ENCODE data around the gene CKS2.

CKS2 gene

GRCh38 chr9:89356782-89357181, 45.8 kb downstream of the CKS2 start:
- TF ChIP-seq CTCF (IDR thresholded peaks at IDR 0.05; ENCODE audit: insufficient read depth, missing control alignments), result no peak
- FAIRE-seq, result no peak
- no peak for DNase-seq (ENCODE audit: insufficient read length, low spot score)

DNA sequence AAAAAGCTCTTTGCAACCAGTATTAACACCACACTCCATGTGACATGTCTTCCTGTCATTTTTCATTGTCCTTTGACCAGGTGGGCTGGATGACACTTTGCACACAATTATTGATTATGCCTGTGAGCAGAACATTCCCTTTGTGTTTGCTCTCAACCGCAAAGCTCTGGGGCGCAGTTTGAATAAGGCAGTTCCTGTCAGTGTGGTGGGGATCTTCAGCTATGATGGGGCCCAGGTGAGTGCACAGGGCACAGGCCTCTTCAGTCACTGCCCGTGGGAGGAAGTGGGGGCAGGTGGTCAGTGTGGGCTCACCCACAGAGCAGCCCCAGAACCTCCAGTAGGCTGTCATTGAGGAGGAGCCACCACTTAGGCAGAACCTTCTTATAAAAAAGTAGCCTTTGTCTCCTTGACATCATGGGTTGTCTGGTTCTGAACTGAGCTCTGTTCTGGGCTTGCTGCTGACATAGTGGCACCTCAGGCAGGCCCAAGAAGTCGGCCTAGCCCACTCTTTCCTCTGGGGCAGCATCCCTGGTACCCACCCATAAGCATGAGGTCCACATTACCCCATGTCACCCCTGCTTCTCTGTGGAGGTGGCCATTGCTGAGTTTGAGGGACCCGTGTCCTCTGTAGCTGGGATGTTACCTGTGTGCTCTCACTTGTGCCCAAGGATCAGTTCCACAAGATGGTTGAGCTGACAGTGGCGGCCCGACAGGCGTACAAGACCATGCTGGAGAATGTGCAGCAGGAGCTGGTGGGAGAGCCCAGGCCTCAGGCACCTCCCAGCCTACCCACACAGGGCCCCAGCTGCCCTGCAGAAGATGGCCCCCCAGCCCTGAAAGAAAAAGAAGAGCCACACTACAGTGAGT, 46.6 kb downstream of the CKS2 start:
- TF ChIP-seq CTCF (IDR thresholded peaks at IDR 0.05; ENCODE audit: insufficient read depth, missing control alignments), result no peak
- DNase-seq (ENCODE audit: insufficient read length, low spot score), result no peak
- FAIRE-seq, result no peak

DNA sequence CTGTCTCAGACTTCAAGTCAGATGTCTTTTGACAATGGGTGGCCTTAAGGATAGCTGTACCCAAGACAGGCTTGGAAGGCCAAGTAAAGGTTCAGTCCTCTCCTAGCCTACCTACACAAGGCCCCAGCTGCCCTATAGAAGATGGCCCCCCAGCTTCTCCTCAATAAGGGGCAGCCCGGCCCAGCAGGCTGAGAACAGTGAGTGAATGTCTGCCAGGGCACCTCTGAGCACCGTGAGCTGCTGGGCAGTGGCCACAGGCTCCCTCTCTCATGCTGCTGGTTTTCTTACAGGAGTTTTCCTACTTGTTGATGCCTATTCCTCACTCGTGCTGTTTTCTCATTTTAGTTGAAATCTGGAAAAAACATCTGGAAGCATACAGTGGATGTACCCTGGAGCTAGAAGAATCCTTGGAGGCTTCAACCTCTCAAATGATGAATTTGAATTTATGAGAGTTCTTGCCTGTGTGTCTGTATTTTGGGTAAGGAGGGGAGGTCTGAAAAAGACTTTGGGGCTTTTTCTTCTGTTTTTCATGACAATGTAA, 47.5 kb downstream of the CKS2 start:
- FAIRE-seq, result no peak
- no peak for DNase-seq (ENCODE audit: insufficient read length, low spot score)
- TF ChIP-seq CTCF (IDR thresholded peaks at IDR 0.05; ENCODE audit: insufficient read depth, missing control alignments), result no peak

DNA sequence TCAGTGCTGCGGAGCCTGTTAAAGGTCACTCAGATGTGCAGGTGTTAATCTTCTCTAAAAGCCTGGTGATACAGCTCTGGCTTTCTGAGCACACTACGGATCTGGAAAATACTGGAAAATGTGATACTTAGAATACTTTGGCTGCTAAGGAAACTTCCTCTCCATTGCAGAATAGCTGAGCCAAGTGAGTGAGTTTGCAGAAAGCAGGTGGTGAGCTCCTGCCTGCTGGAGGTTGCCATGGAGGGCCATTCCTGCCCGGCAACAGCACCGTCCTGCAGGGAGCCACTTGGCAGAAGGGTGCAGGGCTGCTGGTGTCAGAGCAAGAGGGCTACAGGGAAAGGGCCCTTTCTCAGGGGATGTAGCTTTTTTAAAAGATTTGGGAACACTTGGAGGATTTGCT, 48.0 kb downstream of the CKS2 start:
- no peak for TF ChIP-seq CTCF (IDR thresholded peaks at IDR 0.05; ENCODE audit: insufficient read depth, missing control alignments)
- FAIRE-seq (no peak), DNase-seq (ENCODE audit: insufficient read length, low spot score) (peak; percentile 20)

GRCh38 chr9:89359751-89360261, 48.8 kb downstream of the CKS2 start:
- TF ChIP-seq CTCF (IDR thresholded peaks at IDR 0.05; ENCODE audit: insufficient read depth, missing control alignments), result no peak
- FAIRE-seq, result no peak
- DNase-seq (ENCODE audit: insufficient read length, low spot score), result no peak

DNA sequence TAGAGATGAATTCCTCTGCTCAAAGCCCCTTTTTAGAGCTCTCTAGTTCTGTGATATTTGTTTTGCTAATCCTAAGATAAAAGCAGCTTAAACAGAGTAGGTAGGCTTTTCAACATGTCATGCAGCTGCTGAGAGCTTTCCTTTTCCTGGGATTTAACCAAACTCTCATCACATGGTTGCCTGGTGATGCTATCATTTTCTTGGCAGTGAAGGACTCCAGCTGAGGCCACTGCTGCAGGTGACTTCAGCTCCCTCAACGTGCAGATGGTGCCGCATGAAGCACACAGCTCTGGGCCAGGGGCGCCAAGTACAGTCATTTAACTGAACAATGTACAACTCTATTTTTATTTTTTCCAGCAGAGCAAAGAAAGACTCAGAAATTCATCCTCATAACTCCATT, 49.5 kb downstream of the CKS2 start:
- FAIRE-seq, result peak; percentile 88
- TF ChIP-seq CTCF (IDR thresholded peaks at IDR 0.05; ENCODE audit: insufficient read depth, missing control alignments), result no peak
- DNase-seq (ENCODE audit: insufficient read length, low spot score), result peak; percentile 58

- no peak for FAIRE-seq
- TF ChIP-seq CTCF (IDR thresholded peaks at IDR 0.05; ENCODE audit: insufficient read depth, missing control alignments), result no peak
- DNase-seq (ENCODE audit: insufficient read length, low spot score), result peak; percentile 6
These were observed 50.0 kb downstream of the CKS2 start for GRCh38 chr9:89361031-89361430.

All from D721Med (cell line).